ENCODE measurements around the gene PLOD2. TPM values are rescaled to one million over a fixed set of nuclear protein-coding genes. Genes with fewer than 3 reads are reported as not detected.

Gene PLOD2
- total RNA-seq, 2 experiments from 2014 or later, result not detected

DNA sequence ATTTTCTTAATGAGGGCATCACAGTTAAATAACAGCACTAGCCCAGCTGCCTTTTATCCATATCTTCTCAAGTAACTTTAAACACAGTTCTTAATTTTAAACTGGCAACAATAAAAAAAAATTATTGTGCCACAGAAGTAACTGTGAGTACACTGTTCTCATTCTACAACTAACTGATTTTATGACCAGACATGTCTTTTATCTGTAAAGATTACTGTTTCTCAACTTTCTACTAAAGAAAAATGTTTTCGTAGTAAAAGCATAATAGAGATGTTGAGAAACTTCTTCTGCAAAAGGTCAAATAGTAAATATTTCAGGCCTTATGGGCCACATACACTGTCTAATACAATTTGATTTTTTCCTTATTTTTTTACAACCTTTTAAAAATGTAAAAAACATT is 32.0 kb downstream of the PLOD2 start:
- CTCF ChIA-PET (ENCODE audit: unreplicated experiment), result no interaction called here
- no peak overlapping the region for H3K27ac ChIP-seq (ENCODE audit: low read depth, low read length, poor library complexity, severe bottlenecking)
- no peak for DNase-seq (ENCODE audit: low spot score)
- H3K79me2 ChIP-seq (ENCODE audit: insufficient read depth, low read depth, low read length), result no peaks in the 10 kb centered on the region
- H4K20me1 ChIP-seq (ENCODE audit: insufficient read depth, low read length), result no peaks in the 10 kb centered on the region
- no peak overlapping the region for H3K4me2 ChIP-seq (ENCODE audit: low read length)
- no peaks in the 10 kb centered on the region for H3K9me2 ChIP-seq (ENCODE audit: insufficient read depth, low read length)
- no peak overlapping the region for H2AFZ ChIP-seq (ENCODE audit: low read length)
- H3K4me1 ChIP-seq (ENCODE audit: insufficient read depth, low read length, poor library complexity, severe bottlenecking), result no peaks in the 10 kb centered on the region
- no TSS peak for BruUV-seq (replicated peaks)
- POLR2A ChIA-PET, result interaction anchor here (0.6 kb wide), 2 partner anchors 295 to 697 kb away, joined by 4 to 6 read pairs; no protein-coding TSS in a partner anchor
- H3K9me3 ChIP-seq (ENCODE audit: low read length), result no peaks in the 10 kb centered on the region
- H3K4me3 ChIP-seq (ENCODE audit: low read depth, low read length, poor library complexity, severe bottlenecking), result no peak overlapping the region
- intact Hi-C loops (cut with micrococcal nuclease; ENCODE audit: unreplicated experiment), result no loop called here
- no peak for TF ChIP-seq EZH2phosphoT487 (IDR thresholded peaks at IDR 0.05; ENCODE audit: borderline replicate concordance, low read depth, low read length)
- H3K36me3 ChIP-seq (ENCODE audit: insufficient read depth, low read length), result no peaks in the 10 kb centered on the region

- intact Hi-C loops (cut with micrococcal nuclease; ENCODE audit: unreplicated experiment), result no loop called here
- no peaks in the 10 kb centered on the region for H3K9me2 ChIP-seq (ENCODE audit: insufficient read depth, low read length)
- ChIA-PET POLR2A (interaction anchor here (0.6 to 0.7 kb wide), 3 partner anchors 19 to 698 kb away, joined by 4 to 6 read pairs (median 6); no protein-coding TSS in a partner anchor), CTCF (ENCODE audit: unreplicated experiment) (no interaction called here)
- H2AFZ ChIP-seq (ENCODE audit: low read length), result no peak overlapping the region
- no TSS peak for BruUV-seq (replicated peaks)
- no peak overlapping the region for H3K4me2 ChIP-seq (ENCODE audit: low read length)
- H3K4me1 ChIP-seq (ENCODE audit: insufficient read depth, low read length, poor library complexity, severe bottlenecking), result no peaks in the 10 kb centered on the region
- H3K27ac ChIP-seq (ENCODE audit: low read depth, low read length, poor library complexity, severe bottlenecking), result no peak overlapping the region
- no peaks in the 10 kb centered on the region for H3K79me2 ChIP-seq (ENCODE audit: insufficient read depth, low read depth, low read length)
- TF ChIP-seq EZH2phosphoT487 (IDR thresholded peaks at IDR 0.05; ENCODE audit: borderline replicate concordance, low read depth, low read length) (no peak), CTCF (conservative IDR thresholded peaks at IDR 0.05; ENCODE audit: low read length) (no peak)
- no peaks in the 10 kb centered on the region for H3K9me3 ChIP-seq (ENCODE audit: low read length)
- H4K20me1 ChIP-seq (ENCODE audit: insufficient read depth, low read length), result no peaks in the 10 kb centered on the region
- no peaks in the 10 kb centered on the region for H3K36me3 ChIP-seq (ENCODE audit: insufficient read depth, low read length)
- DNase-seq (ENCODE audit: low spot score), result no peak
- no peak overlapping the region for H3K4me3 ChIP-seq (ENCODE audit: low read depth, low read length, poor library complexity, severe bottlenecking)
Measured at GRCh38 chr3:146128179-146128578, 32.8 kb downstream of the PLOD2 start.

- no peaks in the 10 kb centered on the region for H3K79me2 ChIP-seq (ENCODE audit: insufficient read depth, low read depth, low read length)
Measured at GRCh38 chr3:146125951-146126350, 35.0 kb downstream of the PLOD2 start.

More at GRCh38 chr3:146125951-146126350, 35.0 kb downstream of the PLOD2 start:
- CTCF ChIA-PET (ENCODE audit: unreplicated experiment), result no interaction called here
- no peak overlapping the region for H2AFZ ChIP-seq (ENCODE audit: low read length)
- H3K9me2 ChIP-seq (ENCODE audit: insufficient read depth, low read length), result no peaks in the 10 kb centered on the region
- no peak for DNase-seq (ENCODE audit: low spot score)
- H4K20me1 ChIP-seq (ENCODE audit: insufficient read depth, low read length), result no peaks in the 10 kb centered on the region
- intact Hi-C loops (cut with micrococcal nuclease; ENCODE audit: unreplicated experiment), result no loop called here
- TF ChIP-seq EZH2phosphoT487 (IDR thresholded peaks at IDR 0.05; ENCODE audit: borderline replicate concordance, low read depth, low read length) (no peak), CTCF (conservative IDR thresholded peaks at IDR 0.05; ENCODE audit: low read length) (no peak)
- no peak overlapping the region for H3K4me2 ChIP-seq (ENCODE audit: low read length)
- no peaks in the 10 kb centered on the region for H3K4me1 ChIP-seq (ENCODE audit: insufficient read depth, low read length, poor library complexity, severe bottlenecking)
- H3K36me3 ChIP-seq (ENCODE audit: insufficient read depth, low read length), result no peaks in the 10 kb centered on the region
- no peak overlapping the region for H3K27ac ChIP-seq (ENCODE audit: low read depth, low read length, poor library complexity, severe bottlenecking)
- no peaks in the 10 kb centered on the region for H3K9me3 ChIP-seq (ENCODE audit: low read length)
- H3K4me3 ChIP-seq (ENCODE audit: low read depth, low read length, poor library complexity, severe bottlenecking), result no peak overlapping the region
- POLR2A ChIA-PET, result interaction anchor here (0.6 kb wide), 1 partner anchor 162 kb away, joined by 5 read pairs; no protein-coding TSS in a partner anchor
- BruUV-seq (replicated peaks), result no TSS peak

Measured in OCI-LY7 (cell line).